ENCODE data around the gene EZR. TPM values are rescaled to one million over a fixed set of nuclear protein-coding genes. Genes with fewer than 3 reads are reported as not detected.

EZR gene
- total and polyA plus RNA-seq, 10 of the 15 experiments (the other 5 are each of a cell fraction or from before 2014, with no cell fraction given), result 79.1 to 282 (median 161) TPM

DNA sequence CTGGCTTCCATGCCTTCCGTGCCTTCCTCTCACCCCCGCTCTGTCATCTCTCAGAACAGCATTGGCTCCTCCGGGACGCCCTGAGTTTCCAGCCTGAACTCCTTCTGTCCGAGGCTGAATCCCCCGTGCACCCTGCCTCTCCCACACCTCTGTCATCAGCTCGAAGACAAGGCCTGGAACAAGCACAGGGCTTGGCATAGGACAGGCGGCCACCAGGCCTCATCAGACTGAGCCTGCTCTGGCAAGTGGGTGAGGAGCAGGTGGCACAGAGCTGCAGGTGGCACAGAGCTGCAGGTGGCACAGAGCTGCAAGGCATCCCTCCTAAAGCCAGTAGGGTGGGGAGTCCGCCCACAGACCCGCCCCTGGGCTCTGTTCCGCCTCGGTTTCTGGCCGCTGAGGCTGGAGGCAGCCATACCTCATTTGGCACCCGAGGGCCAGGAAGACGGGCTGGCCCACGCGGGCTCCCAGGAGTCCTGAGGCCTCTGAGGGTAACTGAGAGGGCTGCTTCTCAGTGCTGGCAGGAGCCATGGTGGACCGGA lies 60.2 kb downstream of the EZR start:
- in situ Hi-C loops (cut with MboI) (no loop called here), intact Hi-C loops (cut with micrococcal nuclease; ENCODE audit: unreplicated experiment) (no loop called here)
- Histone ChIP-seq H4K20me1 (ENCODE audit: control insufficient read depth, insufficient read depth) (no peaks in the 10 kb centered on the region), H2AFZ (ENCODE audit: control insufficient read depth, low read depth, low read length) (no peak overlapping the region), H3K4me3 (no peak overlapping the region), H3K27ac (ENCODE audit: control insufficient read depth, insufficient read depth) (no peak overlapping the region), H3K27me3 (replicated peaks in 1 of 2; ENCODE audit: control insufficient read depth in 2 of 2, insufficient read depth in 2 of 2, low read length in 1 of 2) (no peaks in the 10 kb centered on the region), H3K36me3 (ENCODE audit: control insufficient read depth in 2 of 2, insufficient read depth in 2 of 2, low read length in 1 of 2) (peaks cover 0 to 2% of the 10 kb centered on the region in 2 experiments; a peak in 1 of 4 replicates), H3K9me3 (replicated peaks; ENCODE audit: control insufficient read depth, insufficient read depth, low read length) (no peaks in the 10 kb centered on the region), H3K4me2 (ENCODE audit: control insufficient read depth, insufficient read depth) (no peak overlapping the region), H3K9ac (ENCODE audit: control insufficient read depth, insufficient read depth, low read length) (no peak overlapping the region), H3K79me2 (ENCODE audit: control insufficient read depth, insufficient read depth, low read length) (no peaks in the 10 kb centered on the region), H3K4me1 (ENCODE audit: control insufficient read depth, insufficient read depth, low read length) (no peaks in the 10 kb centered on the region)
- SMC1A ChIA-PET (ENCODE audit: uncharacterized antibody, unreplicated experiment), result interaction anchor here (0.7 to 1.4 kb wide), 3 partner anchors 22 to 1846 kb away, joined by 3 to 4 read pairs (median 3); no protein-coding TSS in a partner anchor
- no peak for DNase-seq (ENCODE audit: low read depth, low spot score)
- WGBS (ENCODE audit: insufficient coverage, insufficient replicate concordance, low lambda C conversion rate, missing lambda C conversion rate), result 65% methylated on average over 18 of the region's 18 CpGs
- RAD21 ChIA-PET (ENCODE audit: unreplicated experiment), result no interaction called here
- no peak for ATAC-seq
- no peak for FAIRE-seq
- POLR2A ChIA-PET, result no interaction called here
- no TSS peak for BruUV-seq (replicated peaks)
- TF ChIP-seq, protein P1, sequence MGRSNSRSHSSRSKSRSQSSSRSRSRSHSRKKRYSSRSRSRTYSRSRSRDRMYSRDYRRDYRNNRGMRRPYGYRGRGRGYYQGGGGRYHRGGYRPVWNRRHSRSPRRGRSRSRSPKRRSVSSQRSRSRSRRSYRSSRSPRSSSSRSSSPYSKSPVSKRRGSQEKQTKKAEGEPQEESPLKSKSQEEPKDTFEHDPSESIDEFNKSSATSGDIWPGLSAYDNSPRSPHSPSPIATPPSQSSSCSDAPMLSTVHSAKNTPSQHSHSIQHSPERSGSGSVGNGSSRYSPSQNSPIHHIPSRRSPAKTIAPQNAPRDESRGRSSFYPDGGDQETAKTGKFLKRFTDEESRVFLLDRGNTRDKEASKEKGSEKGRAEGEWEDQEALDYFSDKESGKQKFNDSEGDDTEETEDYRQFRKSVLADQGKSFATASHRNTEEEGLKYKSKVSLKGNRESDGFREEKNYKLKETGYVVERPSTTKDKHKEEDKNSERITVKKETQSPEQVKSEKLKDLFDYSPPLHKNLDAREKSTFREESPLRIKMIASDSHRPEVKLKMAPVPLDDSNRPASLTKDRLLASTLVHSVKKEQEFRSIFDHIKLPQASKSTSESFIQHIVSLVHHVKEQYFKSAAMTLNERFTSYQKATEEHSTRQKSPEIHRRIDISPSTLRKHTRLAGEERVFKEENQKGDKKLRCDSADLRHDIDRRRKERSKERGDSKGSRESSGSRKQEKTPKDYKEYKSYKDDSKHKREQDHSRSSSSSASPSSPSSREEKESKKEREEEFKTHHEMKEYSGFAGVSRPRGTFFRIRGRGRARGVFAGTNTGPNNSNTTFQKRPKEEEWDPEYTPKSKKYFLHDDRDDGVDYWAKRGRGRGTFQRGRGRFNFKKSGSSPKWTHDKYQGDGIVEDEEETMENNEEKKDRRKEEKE (IDR thresholded peaks at IDR 0.05), result no peak
- TF ChIP-seq KAT2A (conservative IDR thresholded peaks at IDR 0.05; ENCODE audit: control insufficient read depth, low read depth, low read length) (no peak), RB1 (IDR thresholded peaks at IDR 0.05; ENCODE audit: borderline replicate concordance) (no peak), CBFB (IDR thresholded peaks at IDR 0.05; ENCODE audit: low read depth) (no peak), HSF1 (IDR thresholded peaks at IDR 0.05; ENCODE audit: low read depth, low read length) (no peak)
- CTCF ChIA-PET, result interaction anchor here (1.1 kb wide), 1 partner anchor 22 kb away, joined by 3 read pairs; no protein-coding TSS in a partner anchor
